HCT116 (cell line): ENCODE results near the gene GRIA4. TPM values are rescaled to one million over a fixed set of nuclear protein-coding genes. Genes with fewer than 3 reads are reported as not detected.

ENCODE experiments used
- ATAC-seq: fragments of 200-7000 bp; cut with Tn5 transposase; 2 replicates; pipeline ENCODE4 v1.9.1; 2020; ENCODE audit warnings: mild to moderate bottlenecking, moderate library complexity
- BruUV-seq: library from RNA; stranded (reverse); fragments of 400-500 nt; replicated peaks from 2 replicates; lab custom pipeline; 2021; lab: Mats Ljungman, UMichigan
- CTCF ChIA-PET: fragments of 300-600 bp; sonication (Branson Sonifier 250); formaldehyde crosslinking; loops from one replicate; lab custom pipeline; 2021; ENCODE audit warnings: antibody characterized with exemption; lab: Charles Lee
- POLR2A ChIA-PET: fragments of 300-600, 350-600 bp; sonication (Branson Sonifier 250); formaldehyde crosslinking; loops from one replicate; lab custom pipeline; 2021; ENCODE audit warnings: antibody characterized with exemption; lab: Charles Lee
- RAD21 ChIA-PET, 2 experiments: fragments of 300-600 bp; sonication (Branson Sonifier 250); formaldehyde crosslinking; loops; one replicate each; lab custom pipeline; 2023; ENCODE audit warnings: low total read pairs in 2 of 2; ENCODE audit not compliant: uncharacterized antibody in 2 of 2, unreplicated experiment in 2 of 2, low non-redundant PET in 1 of 2; lab: Charles Lee
- DNase-seq: peaks from one replicate; pipeline ENCODE4 v3.0.0-alpha.2; 2010; ENCODE audit warnings: low read depth, low spot score
- H2AFZ ChIP-seq: fragments of 200-600 bp; shearing (Covaris generic), sonication (generic); 2 replicates; pipeline ENCODE4 v1.6.1; 2017; ENCODE audit warnings: low read depth, mixed run types, mixed read lengths, antibody characterized with exemption, low read length; ENCODE audit not compliant: poor library complexity, severe bottlenecking
- H3K27ac ChIP-seq: 2 replicates; pipeline ENCODE4 v1.5.1; 2012; ENCODE audit warnings: low read depth, low read length
- H3K27me3 ChIP-seq: fragments of 200-600 bp; sonication (generic); 2 replicates; pipeline ENCODE4 v1.6.1; 2016; ENCODE audit warnings: mixed run types, low read length, mixed read lengths; ENCODE audit not compliant: insufficient read depth
- H3K36me3 ChIP-seq, 2 experiments: fragments of 200-500 bp in 1 of 2; fragments of 200-600 bp in 1 of 2; sonication (Bioruptor generic) in 1 of 2; sonication (generic) in 1 of 2; 2 replicates each; pipeline versions ENCODE4 v1.5.1 to v1.6.1; 2014 to 2016; ENCODE audit warnings: low read length in 2 of 2, inconsistent platforms in 1 of 2, mixed read lengths in 1 of 2, mixed run types in 1 of 2; ENCODE audit not compliant: insufficient read depth in 2 of 2, control insufficient read depth in 1 of 2
- H3K4me1 ChIP-seq, 2 experiments: fragments of 200-600 bp in 1 of 2; sonication (generic) in 1 of 2; 2 replicates each; pipeline versions ENCODE4 v1.5.1 to v1.6.1; 2012 to 2017; ENCODE audit warnings: low read length in 2 of 2, inconsistent platforms in 1 of 2, mild to moderate bottlenecking in 1 of 2, mixed read lengths in 1 of 2, mixed run types in 1 of 2, moderate library complexity in 1 of 2; ENCODE audit not compliant: insufficient read depth in 2 of 2, control insufficient read depth in 1 of 2
- H3K4me2 ChIP-seq: fragments of 200-600 bp; sonication (generic); 2 replicates; pipeline ENCODE4 v1.6.1; 2017; ENCODE audit warnings: mixed run types, low read length, mixed read lengths
- H3K4me3 ChIP-seq, 2 experiments: fragments of 200-600 bp in 1 of 2; sonication (generic) in 1 of 2; replicated peaks in 1 of 2; 2 replicates each; pipeline ENCODE4 v1.5.1; 2011 to 2016; ENCODE audit warnings: low read length in 2 of 2, control low read depth in 1 of 2, low read depth in 1 of 2, mild to moderate bottlenecking in 1 of 2, mixed read lengths in 1 of 2, mixed run types in 1 of 2
- H3K79me2 ChIP-seq: fragments of 200-600 bp; sonication (generic); 2 replicates; pipeline ENCODE4 v1.6.1; 2017; ENCODE audit warnings: mild to moderate bottlenecking, mixed run types, low read length, moderate library complexity, mixed read lengths; ENCODE audit not compliant: insufficient read depth
- H3K9ac ChIP-seq: fragments of 200-600 bp; sonication (generic); 2 replicates; pipeline ENCODE4 v1.6.1; 2016; ENCODE audit warnings: low read length, mixed read lengths
- H3K9me2 ChIP-seq: fragments of 200-600 bp; sonication (generic), shearing (Covaris generic); 2 replicates; pipeline ENCODE4 v1.6.1; 2017; ENCODE audit warnings: mixed run types, mild to moderate bottlenecking, moderate library complexity; ENCODE audit not compliant: insufficient read depth
- H3K9me3 ChIP-seq, 2 experiments: fragments of 200-500 bp in 1 of 2; fragments of 200-600 bp in 1 of 2; sonication (Bioruptor generic) in 1 of 2; sonication (generic) in 1 of 2; 2 replicates each; pipeline ENCODE4 v1.6.1; 2014 to 2017; ENCODE audit warnings: low read length in 2 of 2, mixed read lengths in 2 of 2, inconsistent platforms in 1 of 2, low read depth in 1 of 2, mild to moderate bottlenecking in 1 of 2, mixed run types in 1 of 2, moderate library complexity in 1 of 2; ENCODE audit not compliant: control insufficient read depth in 1 of 2, insufficient read depth in 1 of 2
- H4K20me1 ChIP-seq: fragments of 200-600 bp; sonication (generic), shearing (Covaris generic); 2 replicates; pipeline ENCODE4 v1.6.1; 2017; ENCODE audit warnings: mixed run types, mild to moderate bottlenecking, moderate library complexity; ENCODE audit not compliant: insufficient read depth
- CBX3 ChIP-seq: IDR thresholded peaks from 2 replicates; pipeline ENCODE4 v1.6.1; 2012; ENCODE audit warnings: low read depth
- CEBPB ChIP-seq: IDR thresholded peaks from 2 replicates; pipeline ENCODE4 v1.6.1; 2012; ENCODE audit warnings: low read depth
- CTCF ChIP-seq, 3 experiments: fragments of 200-600 bp in 1 of 3; sonication (generic) in 1 of 3; IDR thresholded peaks in 2 of 3; conservative IDR thresholded peaks in 1 of 3; 2 replicates each; pipeline ENCODE4 v1.5.1; 2012 to 2017; ENCODE audit warnings: low read depth in 2 of 3, low read length in 2 of 3, antibody characterized with exemption in 1 of 3, borderline replicate concordance in 1 of 3, control low read depth in 1 of 3, mild to moderate bottlenecking in 1 of 3, mixed read lengths in 1 of 3, mixed run types in 1 of 3, moderate library complexity in 1 of 3; ENCODE audit not compliant: insufficient read depth in 1 of 3
- ELF1 ChIP-seq: IDR thresholded peaks from 2 replicates; pipeline ENCODE4 v1.6.1; 2012; ENCODE audit warnings: low read depth, borderline replicate concordance
- EZH2 ChIP-seq: fragments of 200-600 bp; sonication (generic); IDR thresholded peaks from 2 replicates; pipeline ENCODE4 v1.6.1; 2017; ENCODE audit warnings: antibody characterized with exemption, mixed run types
- FOSL1 ChIP-seq: IDR thresholded peaks from 2 replicates; pipeline ENCODE4 v1.6.1; 2012; ENCODE audit warnings: low read depth
- POLR2A ChIP-seq: IDR thresholded peaks from 2 replicates; pipeline ENCODE4 v1.7.0; 2011; ENCODE audit warnings: borderline replicate concordance; ENCODE audit not compliant: insufficient read depth, insufficient read length; ENCODE audit errors: extremely low read depth
- ZFX ChIP-seq: fragments of 450-650 bp; IDR thresholded peaks from 2 replicates; pipeline ENCODE4 v1.6.1; 2017
- intact Hi-C: fragments of 100-400 bp; cut with micrococcal nuclease; formaldehyde crosslinking; loops from 2 replicates; pipeline ENCODE4 v1.10.0; 2022
- total RNA-seq: library from RNA; stranded (reverse); gene quantifications from one replicate; pipeline ENCODE4 v1.2.1, GENCODE V29; 2021; ENCODE audit not compliant: unreplicated experiment
- TF ChIP-seq, protein P1 (sequence below): IDR thresholded peaks from 2 replicates; pipeline ENCODE4 v1.6.1; 2012

GRIA4 gene
- total RNA-seq, 1 experiment from 2014 or later: not detected

- peaks cover 56% of the 10 kb centered on the region for H3K79me2 ChIP-seq
- RAD21 ChIA-PET: no interaction called here
Observed at GRCh38 chr11:106011481-106011880, 401.6 kb downstream of the GRIA4 start.

More at GRCh38 chr11:106011481-106011880, 401.6 kb downstream of the GRIA4 start:
- DNase-seq (no peak), ATAC-seq (no peak)
- POLR2A ChIA-PET: no interaction called here
- H3K4me3 ChIP-seq: no peak overlapping the region
- peaks cover 14 to 17% of the 10 kb centered on the region in 2 experiments; a peak in 2 of 4 replicates for H3K36me3 ChIP-seq
- H3K4me2 ChIP-seq: no peak overlapping the region
- BruUV-seq: no TSS peak
- H3K4me1 ChIP-seq: no peaks in the 10 kb centered on the region
- H3K9ac ChIP-seq: no peak overlapping the region
- intact Hi-C loops: no loop called here
- no peaks in the 10 kb centered on the region for H3K9me2 ChIP-seq
- no peaks in the 10 kb centered on the region for H3K9me3 ChIP-seq
- CTCF ChIA-PET: no interaction called here
- no peak overlapping the region for H3K27ac ChIP-seq
- no peak overlapping the region for H2AFZ ChIP-seq
- TF ChIP-seq, protein P1, sequence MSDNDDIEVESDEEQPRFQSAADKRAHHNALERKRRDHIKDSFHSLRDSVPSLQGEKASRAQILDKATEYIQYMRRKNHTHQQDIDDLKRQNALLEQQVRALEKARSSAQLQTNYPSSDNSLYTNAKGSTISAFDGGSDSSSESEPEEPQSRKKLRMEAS: no peak
- TF ChIP-seq EZH2: no peak
- TF ChIP-seq FOSL1: no peak
- TF ChIP-seq CBX3: no peak
- no peak for TF ChIP-seq CTCF (IDR thresholded peaks at IDR 0.05 in 2 of 3, conservative IDR thresholded peaks at IDR 0.05 in 1 of 3; ENCODE audit: borderline replicate concordance in 1 of 3, insufficient read depth in 1 of 3, low read depth in 2 of 3, low read length in 2 of 3)
- TF ChIP-seq POLR2A: no peak
- TF ChIP-seq ZFX: no peak
- no peak for TF ChIP-seq CEBPB
- TF ChIP-seq ELF1: no peak
- no peaks in the 10 kb centered on the region for H4K20me1 ChIP-seq
- H3K27me3 ChIP-seq: no peaks in the 10 kb centered on the region
